HG02763 (cell line): ENCODE data around the gene DEFB114.

ENCODE experiments used
- ATAC-seq: cut with Tn5 transposase; IDR thresholded peaks from one replicate; pipeline ENCODE4 v1.9.1; 2021; ENCODE audit warnings: mild to moderate bottlenecking, moderate library complexity; ENCODE audit not compliant: unreplicated experiment

The DEFB114 gene

DNA sequence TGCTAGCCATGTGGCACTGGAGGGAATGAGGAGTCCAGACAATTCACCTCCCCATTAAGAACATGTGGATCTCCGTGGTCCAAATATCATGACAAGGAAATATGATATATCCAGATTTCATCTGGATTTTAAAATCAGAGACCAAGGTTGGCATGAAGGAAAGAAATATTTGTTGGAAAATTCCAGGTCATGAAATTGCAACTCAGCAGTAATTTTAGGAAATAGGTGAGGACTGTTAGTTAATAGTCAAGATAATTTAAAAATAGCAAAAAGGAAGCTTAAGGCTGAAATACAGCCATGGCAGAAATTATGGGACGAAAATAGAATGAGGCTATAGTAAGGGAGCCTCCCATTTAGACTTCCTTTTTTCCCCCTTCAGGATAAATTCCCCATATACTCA lies 26.9 kb downstream of the DEFB114 start:
- no peak for ATAC-seq

DNA sequence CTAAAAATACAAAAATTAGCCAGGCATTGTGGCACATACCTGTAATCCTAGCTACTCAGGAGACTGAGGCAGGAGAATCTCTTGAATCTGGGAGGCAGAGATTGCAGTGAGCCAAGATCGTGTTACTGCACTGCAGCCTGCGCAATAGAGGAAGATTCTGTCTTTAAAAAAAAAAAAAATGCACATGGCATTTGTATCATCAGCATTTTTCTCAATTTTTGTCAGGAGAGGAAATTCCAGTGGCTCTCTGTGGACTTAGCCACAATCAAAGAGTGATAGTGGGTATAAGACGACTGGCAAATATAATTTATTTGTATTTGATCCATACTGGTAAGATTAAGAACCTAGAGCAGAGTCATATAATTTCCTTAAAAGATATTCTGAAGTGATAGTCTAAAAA lies 28.6 kb downstream of the DEFB114 start:
- ATAC-seq = no peak

DNA sequence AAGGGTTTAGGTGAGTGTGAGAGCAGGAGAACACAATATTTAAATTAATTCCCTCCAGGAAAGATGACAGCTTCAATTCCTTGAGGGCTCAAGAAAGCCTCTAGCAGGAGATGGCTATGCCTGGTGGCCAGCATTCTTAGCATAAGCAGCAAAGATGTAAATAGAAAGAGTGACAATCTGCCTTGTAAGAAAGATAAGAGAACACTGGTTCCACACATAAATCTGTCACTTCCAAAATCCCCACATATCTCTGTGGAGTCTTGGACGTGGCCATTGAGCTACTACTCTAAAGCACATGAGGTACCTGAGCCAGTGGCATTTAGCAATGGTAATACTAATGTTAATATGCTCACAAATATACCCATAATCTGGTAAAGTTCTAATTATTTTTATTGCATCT lies 29.2 kb downstream of the DEFB114 start:
- ATAC-seq = no peak

DNA sequence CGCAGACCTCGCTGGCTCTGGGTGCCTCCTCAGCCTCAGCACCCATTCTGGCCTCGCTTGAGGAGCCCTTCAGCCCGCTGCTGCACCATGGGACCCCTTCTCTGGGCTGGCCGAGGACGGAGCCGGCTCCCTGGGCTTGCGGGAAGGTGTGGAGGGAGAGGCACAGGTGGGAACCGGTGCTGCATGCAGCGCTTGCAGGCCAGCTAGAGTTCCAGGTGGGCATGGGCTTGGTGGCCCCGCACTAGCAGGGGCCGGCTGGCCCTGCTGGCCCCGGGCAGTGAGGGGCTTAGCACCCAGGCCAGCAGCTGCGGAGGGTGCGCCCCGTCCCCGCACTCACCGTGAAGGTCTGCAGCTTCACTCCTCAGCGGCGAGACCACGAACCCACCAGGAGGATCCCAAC lies 30.4 kb downstream of the DEFB114 start:
- ATAC-seq = no peak

DNA sequence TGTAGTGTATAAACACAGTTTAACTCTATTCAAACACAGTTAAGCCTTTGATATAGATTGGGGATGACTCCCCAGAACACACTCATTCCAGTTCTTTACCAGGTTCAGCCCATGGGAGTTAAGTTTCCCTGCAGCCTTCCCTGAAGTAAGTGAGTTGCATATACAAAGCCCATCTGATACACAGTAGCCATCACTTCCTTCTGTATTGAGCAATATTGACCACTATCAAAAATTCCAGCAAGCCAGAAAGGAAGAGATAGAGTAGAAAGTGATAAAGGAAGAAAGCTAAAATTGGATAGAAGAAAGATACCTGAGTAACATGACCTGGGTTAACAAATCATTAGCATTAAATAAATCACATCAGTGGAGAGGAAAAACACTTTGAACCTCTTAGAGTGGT lies 34.6 kb downstream of the DEFB114 start:
- no peak for ATAC-seq

DNA sequence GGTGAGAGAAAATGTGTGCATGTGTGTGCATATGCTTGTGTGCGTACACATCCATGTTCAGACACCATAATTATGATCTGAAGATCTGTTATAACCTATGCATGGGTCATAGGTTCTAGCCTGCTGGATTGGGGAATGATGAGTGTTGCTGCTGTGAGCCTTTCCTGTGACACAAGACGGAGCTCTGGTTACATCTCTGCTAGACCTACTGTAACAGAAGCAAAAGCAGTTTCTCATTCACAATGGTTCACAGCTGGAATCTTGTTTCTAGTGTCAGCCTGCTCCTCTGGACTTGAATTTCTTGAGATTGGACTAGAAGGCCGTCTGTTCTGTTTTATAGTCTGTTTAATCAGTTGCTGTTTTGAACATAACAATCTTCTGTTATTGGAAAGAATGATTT lies 40.1 kb downstream of the DEFB114 start:
- no peak for ATAC-seq

DNA sequence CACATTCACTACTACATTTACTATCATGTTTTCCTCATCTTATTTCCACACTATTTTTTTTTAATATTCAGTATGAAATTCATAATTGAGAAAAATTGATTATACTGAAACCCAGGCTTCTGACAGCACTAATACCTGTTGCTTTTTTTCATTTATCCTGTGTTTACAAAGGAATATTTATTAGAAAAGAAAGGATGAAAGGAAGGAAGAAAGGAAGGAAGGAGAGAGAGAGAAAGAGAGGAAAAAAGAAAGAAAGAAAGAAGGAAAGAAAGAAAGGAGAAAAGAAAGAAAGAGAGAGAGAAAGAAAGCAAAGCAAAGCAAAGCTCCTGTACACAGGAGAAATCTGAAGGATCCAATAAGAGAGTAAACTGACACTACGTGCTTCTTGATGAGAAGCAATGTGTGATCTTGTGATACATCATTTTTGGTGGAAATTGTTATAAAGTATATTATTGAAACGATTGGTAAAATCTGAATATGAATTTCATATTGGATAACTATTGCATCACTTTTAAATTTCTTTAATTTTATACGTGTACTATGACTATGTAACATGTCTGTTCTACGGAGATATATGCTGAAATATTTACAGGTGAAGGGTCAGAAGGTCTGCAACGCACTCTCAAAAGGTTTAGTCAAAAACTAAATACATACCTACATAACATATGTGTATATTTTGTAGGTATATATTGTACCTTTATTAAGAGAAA lies 43.9 kb downstream of the DEFB114 start:
- no peak for ATAC-seq

DNA sequence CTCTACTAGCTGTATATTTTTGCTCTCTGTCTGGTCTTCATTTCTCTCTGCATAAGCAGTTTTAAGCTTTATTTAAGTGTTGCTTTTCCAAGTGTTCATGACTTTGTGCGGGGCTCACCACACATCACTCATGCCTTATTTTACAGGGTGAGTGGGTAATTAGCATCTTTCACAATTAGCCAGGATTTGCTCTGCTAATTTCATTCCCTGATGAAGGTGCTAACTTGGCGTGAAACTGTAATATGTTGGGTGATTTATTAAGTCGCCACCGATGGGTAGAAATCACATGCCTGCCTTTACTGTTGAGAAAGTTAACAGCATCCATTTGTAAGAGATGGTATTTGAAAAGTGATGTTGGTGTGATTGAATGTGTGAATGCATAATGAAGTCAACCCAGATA lies 44.7 kb downstream of the DEFB114 start:
- no peak for ATAC-seq

DNA sequence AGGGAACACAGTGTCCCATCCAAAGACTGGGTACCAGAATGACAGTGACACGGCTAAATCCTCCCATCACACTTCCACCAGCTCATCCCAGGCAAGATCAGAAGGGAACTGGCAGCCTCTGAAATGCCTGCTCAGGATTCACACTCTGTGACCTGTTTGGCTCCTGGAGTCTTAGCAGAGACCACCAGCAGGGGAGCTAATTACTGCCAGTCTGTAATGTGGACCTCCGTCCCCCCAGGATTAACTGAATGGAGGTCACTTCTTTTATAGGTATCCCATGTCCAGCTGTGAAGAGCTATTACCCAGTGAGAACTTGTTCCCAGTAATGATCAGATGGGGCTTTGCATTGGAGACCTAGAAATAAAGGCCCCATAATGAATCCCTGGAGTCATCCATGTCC lies 45.2 kb downstream of the DEFB114 start:
- no peak for ATAC-seq

DNA sequence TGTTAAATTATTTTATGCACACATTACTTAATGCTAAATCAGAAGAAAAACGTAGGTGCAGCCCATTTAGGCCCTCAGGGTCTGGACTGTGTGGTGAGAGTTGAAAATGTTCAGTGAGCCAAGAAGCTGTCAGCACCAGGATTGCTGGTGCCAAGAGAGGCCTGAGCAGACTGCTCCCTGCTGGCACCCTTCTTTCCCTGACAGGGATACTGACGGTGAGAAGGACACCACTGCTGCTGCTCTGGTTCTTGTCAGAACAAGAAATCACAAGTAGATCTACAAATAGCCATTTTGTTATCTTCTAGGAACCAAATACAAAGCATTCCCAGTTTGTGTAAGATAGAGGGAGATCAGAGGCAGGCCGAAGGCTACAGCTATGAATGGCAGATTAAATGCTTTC lies 48.9 kb downstream of the DEFB114 start:
- ATAC-seq = no peak

DNA sequence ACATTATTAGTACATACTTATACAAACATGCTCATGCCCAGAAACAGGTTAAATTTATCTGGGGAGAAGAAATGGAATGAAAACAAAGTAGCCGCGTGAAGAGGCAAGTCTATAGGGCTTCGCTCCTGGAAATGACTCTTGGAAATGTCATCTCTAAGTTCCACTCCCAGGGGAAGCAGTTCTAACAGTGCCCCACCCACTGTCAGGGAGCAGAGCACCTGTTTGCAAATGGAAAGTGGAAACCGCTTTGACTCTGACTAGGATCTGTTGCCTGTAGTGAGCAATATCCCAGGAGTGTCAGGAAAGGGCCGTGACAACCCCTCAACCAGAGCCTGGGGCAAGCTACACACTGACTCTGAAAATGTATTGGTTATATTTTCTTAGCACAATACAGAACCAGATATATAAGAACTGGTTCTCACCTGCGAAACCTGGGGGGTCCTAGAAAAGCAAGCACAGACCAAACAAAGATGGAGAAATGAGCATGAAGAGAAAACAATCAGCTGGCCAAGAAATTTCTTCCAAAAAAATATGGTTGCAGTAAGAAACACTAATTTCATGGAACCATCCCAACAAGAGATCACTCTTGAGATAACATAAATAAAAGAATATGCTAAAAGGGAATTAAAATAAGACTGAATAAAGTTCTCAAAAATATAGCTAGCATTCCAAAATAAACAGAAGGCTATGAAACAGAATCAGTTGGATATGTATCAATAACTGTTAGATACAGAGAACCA lies 50.2 kb downstream of the DEFB114 start:
- ATAC-seq = no peak

DNA sequence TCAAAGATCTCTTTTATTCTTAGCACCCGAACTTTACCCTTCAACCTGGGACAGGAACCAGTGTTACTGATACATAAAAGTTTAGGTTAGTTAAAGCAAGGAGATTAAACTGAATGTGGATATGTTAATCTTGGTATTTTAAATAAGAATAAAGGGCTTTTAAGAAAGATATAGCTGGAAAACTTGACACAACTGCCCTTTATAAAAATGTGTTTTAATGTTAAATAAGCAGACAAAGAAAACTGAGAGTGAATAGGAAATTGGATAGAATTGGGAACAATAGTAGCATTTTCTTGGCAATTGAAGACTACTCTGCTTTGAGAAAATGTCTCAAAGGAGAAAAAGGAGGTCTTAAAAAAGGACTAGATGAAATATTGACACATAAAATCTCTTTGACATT lies 51.8 kb downstream of the DEFB114 start:
- ATAC-seq = no peak

DNA sequence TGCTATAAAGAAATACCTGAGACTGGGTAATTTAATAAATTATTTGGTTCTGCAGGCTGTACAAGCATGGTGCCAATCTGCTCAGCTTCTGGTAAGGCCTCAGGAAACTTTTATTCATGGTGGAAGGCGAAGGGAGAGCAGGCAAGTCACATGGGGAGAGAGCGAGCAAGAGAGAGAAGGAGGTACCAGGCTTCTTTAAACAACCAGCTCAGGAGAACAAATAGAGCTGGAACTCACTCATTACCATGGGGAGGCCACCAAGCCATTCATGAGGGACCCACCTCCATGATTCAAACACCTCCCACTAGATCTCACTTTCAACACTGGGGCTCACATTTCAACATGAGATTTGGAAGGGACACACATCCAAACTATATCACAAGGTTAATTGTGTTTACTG lies 52.7 kb downstream of the DEFB114 start:
- no peak for ATAC-seq
